SK-N-SH (cell line): Measurements from ENCODE around the gene BABAM2. TPM values are rescaled to one million over a fixed set of nuclear protein-coding genes. Genes with fewer than 3 reads are reported as not detected.

Experiments
- CTCF ChIA-PET: fragments of 300-600, 350-600 bp; formaldehyde crosslinking; extraction: SDS; loops from one replicate; lab custom pipeline; 2021; lab: Yijun Ruan, JAX
- POLR2A ChIA-PET: fragments of 350-600 bp; sonication (Branson Sonifier 250); formaldehyde crosslinking; extraction: SDS; loops from one replicate; lab custom pipeline; 2020; ENCODE audit warnings: antibody characterized with exemption, inconsistent platforms; lab: Yijun Ruan, JAX
- DNase-seq: peaks from one replicate; pipeline ENCODE4 v3.0.0; 2012
- H2AFZ ChIP-seq: fragments of 200-600 bp; sonication (generic); 2 replicates; pipeline ENCODE4 v1.8.1; 2016; ENCODE audit warnings: antibody characterized with exemption, mild to moderate bottlenecking, low read depth
- H3F3A ChIP-seq: fragments of 200-600 bp; sonication (generic); replicated peaks from 2 replicates; pipeline ENCODE3; 2016; ENCODE audit warnings: antibody characterized with exemption, mild to moderate bottlenecking; ENCODE audit not compliant: insufficient read depth
- H3K27ac ChIP-seq, 2 experiments: fragments of 200-500 bp in 1 of 2; fragments of 200-600 bp in 1 of 2; sonication (Bioruptor generic) in 1 of 2; sonication (generic), shearing (Covaris generic) in 1 of 2; 2 replicates each; pipeline versions ENCODE4 v1.5.1 to v1.6.1; 2014 to 2016; ENCODE audit warnings: low read depth in 2 of 2, inconsistent platforms in 1 of 2, low read length in 1 of 2, mild to moderate bottlenecking in 1 of 2, mixed read lengths in 1 of 2
- H3K27me3 ChIP-seq: fragments of 200-600 bp; sonication (generic), shearing (Covaris generic); 2 replicates; pipeline ENCODE4 v1.6.1; 2016; ENCODE audit warnings: mixed run types; ENCODE audit not compliant: insufficient read depth
- H3K36me3 ChIP-seq, 2 experiments: fragments of 200-500 bp in 1 of 2; fragments of 200-600 bp in 1 of 2; sonication (Bioruptor generic) in 1 of 2; sonication (generic) in 1 of 2; replicated peaks in 1 of 2; 2 replicates each; pipeline versions ENCODE3 to v1.5.1; 2014 to 2016; ENCODE audit warnings: low read length in 1 of 2, mild to moderate bottlenecking in 1 of 2; ENCODE audit not compliant: insufficient read depth in 2 of 2, control insufficient read depth in 1 of 2
- H3K4me1 ChIP-seq, 2 experiments: fragments of 200-500 bp in 1 of 2; fragments of 200-600 bp in 1 of 2; sonication (Bioruptor generic) in 1 of 2; sonication (generic), shearing (Covaris generic) in 1 of 2; 2 replicates each; pipeline versions ENCODE4 v1.5.1 to v1.6.1; 2014 to 2016; ENCODE audit warnings: low read depth in 1 of 2, low read length in 1 of 2, mixed run types in 1 of 2; ENCODE audit not compliant: insufficient read depth in 2 of 2, control insufficient read depth in 1 of 2
- H3K4me2 ChIP-seq: fragments of 200-600 bp; sonication (generic), shearing (Covaris generic); 2 replicates; pipeline ENCODE4 v1.6.1; 2017; ENCODE audit warnings: mixed run types
- H3K4me3 ChIP-seq, 2 experiments: fragments of 200-500 bp in 1 of 2; fragments of 200-600 bp in 1 of 2; sonication (Bioruptor generic) in 1 of 2; sonication (generic), shearing (Covaris generic) in 1 of 2; 2 replicates each; pipeline versions ENCODE4 v1.5.1 to v1.8.1; 2014 to 2016; ENCODE audit warnings: low read depth in 2 of 2, inconsistent platforms in 1 of 2, low read length in 1 of 2, mild to moderate bottlenecking in 1 of 2, mixed read lengths in 1 of 2, moderate library complexity in 1 of 2
- H3K79me2 ChIP-seq: fragments of 200-600 bp; sonication (generic); 2 replicates; pipeline ENCODE4 v1.8.1; 2017; ENCODE audit warnings: mild to moderate bottlenecking; ENCODE audit not compliant: insufficient read depth
- H3K9ac ChIP-seq: fragments of 200-600 bp; sonication (generic); 2 replicates; pipeline ENCODE4 v1.6.1; 2017; ENCODE audit warnings: mixed run types
- H3K9me2 ChIP-seq: fragments of 200-600 bp; sonication (generic); 2 replicates; pipeline ENCODE4 v1.6.1; 2017; ENCODE audit warnings: mixed run types
- H3K9me3 ChIP-seq: fragments of 200-600 bp; sonication (generic); 2 replicates; pipeline ENCODE4 v1.6.1; 2017; ENCODE audit warnings: mixed run types, mild to moderate bottlenecking, moderate library complexity
- H4K20me1 ChIP-seq: fragments of 200-600 bp; sonication (generic); 2 replicates; pipeline ENCODE4 v1.6.1; 2017; ENCODE audit warnings: mild to moderate bottlenecking, mixed run types; ENCODE audit not compliant: insufficient read depth
- CHD2 ChIP-seq: fragments of 150-350 bp; IDR thresholded peaks from 2 replicates; pipeline ENCODE4 v1.6.1; 2018; ENCODE audit warnings: low read length; ENCODE audit not compliant: partially characterized antibody
- EZH2phosphoT487 ChIP-seq: fragments of 200-600 bp; sonication (generic); IDR thresholded peaks from 2 replicates; pipeline ENCODE4 v1.6.1; 2017; ENCODE audit warnings: low read depth, mixed run types, mild to moderate bottlenecking, antibody characterized with exemption, moderate library complexity, borderline replicate concordance
- FOXM1 ChIP-seq: IDR thresholded peaks from 2 replicates; pipeline ENCODE4 v1.4.0; 2012; ENCODE audit warnings: low read depth, mild to moderate bottlenecking
- GABPA ChIP-seq: IDR thresholded peaks from 2 replicates; pipeline ENCODE4 v1.4.0; 2012; ENCODE audit warnings: low read depth, mild to moderate bottlenecking
- GATA2 ChIP-seq: sonication (generic); formaldehyde crosslinking; IDR thresholded peaks from 2 replicates; pipeline ENCODE4 v1.5.0; 2020; ENCODE audit warnings: mild to moderate bottlenecking, missing genetic modification reagents
- IRF3 ChIP-seq: fragments of 150-350 bp; IDR thresholded peaks from 2 replicates; pipeline ENCODE4 v1.6.1; 2016; ENCODE audit warnings: mild to moderate bottlenecking, low read depth, low read length
- JUND ChIP-seq: IDR thresholded peaks from 2 replicates; pipeline ENCODE4 v1.4.0; 2012
- NFIC ChIP-seq: IDR thresholded peaks from 2 replicates; pipeline ENCODE4 v1.4.0; 2012; ENCODE audit warnings: borderline replicate concordance
- NRF1 ChIP-seq: IDR thresholded peaks from 2 replicates; pipeline ENCODE4 v1.6.1; 2012; ENCODE audit warnings: low read depth, mild to moderate bottlenecking, low read length
- POLR2AphosphoS5 ChIP-seq: IDR thresholded peaks from 2 replicates; pipeline ENCODE4 v1.6.1; 2012; ENCODE audit warnings: low read depth, low read length
- RAD21 ChIP-seq: IDR thresholded peaks from 2 replicates; pipeline ENCODE4 v1.6.1; 2012; ENCODE audit warnings: mild to moderate bottlenecking, low read length
- RCOR1 ChIP-seq: fragments of 150-350 bp; IDR thresholded peaks from 2 replicates; pipeline ENCODE4 v1.6.1; 2017; ENCODE audit warnings: antibody characterized with exemption, low read length
- REST ChIP-seq: IDR thresholded peaks from 2 replicates; pipeline ENCODE4 v1.6.1; 2012; ENCODE audit warnings: mild to moderate bottlenecking, low read depth, low read length, moderate library complexity
- RFX5 ChIP-seq: IDR thresholded peaks from 2 replicates; pipeline ENCODE4 v1.6.1; 2012; ENCODE audit warnings: mild to moderate bottlenecking, improper control_type of control experiment, low read length
- SIN3A ChIP-seq: IDR thresholded peaks from 2 replicates; pipeline ENCODE4 v1.6.1; 2012; ENCODE audit warnings: low read depth, mild to moderate bottlenecking, low read length, moderate library complexity, borderline replicate concordance
- SMC3 ChIP-seq: IDR thresholded peaks from 2 replicates; pipeline ENCODE4 v1.6.1; 2012; ENCODE audit warnings: low read depth, low read length, improper control_type of control experiment
- TCF12 ChIP-seq: IDR thresholded peaks from 2 replicates; pipeline ENCODE4 v1.4.0; 2012
- TEAD4 ChIP-seq: IDR thresholded peaks from 2 replicates; pipeline ENCODE4 v1.4.0; 2012; ENCODE audit warnings: mild to moderate bottlenecking, borderline replicate concordance; ENCODE audit not compliant: insufficient read depth
- YY1 ChIP-seq: IDR thresholded peaks from 2 replicates; pipeline ENCODE4 v1.4.0; 2012; ENCODE audit warnings: low read depth, mild to moderate bottlenecking
- ZBTB33 ChIP-seq: IDR thresholded peaks from 2 replicates; pipeline ENCODE4 v1.4.0; 2012; ENCODE audit warnings: low read depth, borderline replicate concordance
- WGBS: methylation state at CpG from one replicate; pipeline ENCODE4 v1.1.6; 2017; ENCODE audit warnings: low lambda C conversion rate; 5-methylcytosine and 5-hydroxymethylcytosine counted together
- polyA plus RNA-seq, 3 experiments: library from polyadenylated mRNA; depleted of rRNA; stranded (reverse); fragments of >200 nt; gene quantifications; 2 replicates each; pipeline ENCODE4 v1.2.3, GENCODE V29; 2012
- TF ChIP-seq, protein P1 (sequence below): IDR thresholded peaks from 2 replicates; pipeline ENCODE4 v1.4.0; 2012; ENCODE audit warnings: low read depth

The BABAM2 gene
- polyA plus RNA-seq, 1 of the 3 experiments (the other 2 are of a cell fraction), result 34.0 TPM

GRCh38 chr2:28142386-28142785, 251.9 kb downstream of the BABAM2 start (continued):
- no peak for TF ChIP-seq TCF12
- TF ChIP-seq YY1, result no peak
- no peak for TF ChIP-seq GATA2 (CRISPR knock-in tag)
- TF ChIP-seq POLR2AphosphoS5, result no peak
- no peak for TF ChIP-seq TEAD4

DNA sequence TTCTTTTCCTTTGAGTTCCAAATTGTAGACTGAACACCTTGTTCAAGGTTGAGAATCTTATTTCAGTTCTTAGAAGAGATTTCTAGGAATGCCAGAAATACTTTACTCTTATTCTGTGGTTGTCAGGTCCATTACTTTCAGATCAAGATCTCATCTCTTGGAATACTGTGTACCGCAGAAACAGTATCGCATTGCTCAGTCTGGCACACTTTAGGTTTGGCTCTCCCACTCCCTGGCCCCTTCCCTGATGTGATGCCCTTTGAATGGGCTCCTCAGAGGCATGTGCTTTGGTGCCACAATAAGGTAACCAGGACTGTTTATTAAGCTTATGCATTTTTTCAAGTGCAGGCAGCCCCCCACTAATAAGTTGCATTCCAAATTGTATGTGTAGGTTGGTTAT, 257.5 kb downstream of the BABAM2 start:
- POLR2A ChIA-PET, result no interaction called here
- Histone ChIP-seq H2AFZ (no peak overlapping the region), H3K4me2 (no peak overlapping the region), H3K27ac (no peak overlapping the region), H3K27me3 (no peaks in the 10 kb centered on the region), H4K20me1 (no peaks in the 10 kb centered on the region), H3F3A (no peaks in the 10 kb centered on the region), H3K9ac (no peak overlapping the region), H3K79me2 (no peaks in the 10 kb centered on the region), H3K4me1 (no peaks in the 10 kb centered on the region; a peak in 1 of 4 replicates), H3K9me3 (no peaks in the 10 kb centered on the region), H3K36me3 (no peaks in the 10 kb centered on the region), H3K9me2 (no peaks in the 10 kb centered on the region), H3K4me3 (no peak overlapping the region)
- TF ChIP-seq JUND, result no peak
- TF ChIP-seq RCOR1, result no peak
- TF ChIP-seq YY1, result no peak
- no peak for TF ChIP-seq TCF12
- no peak for TF ChIP-seq RFX5
- TF ChIP-seq NFIC, result no peak
- TF ChIP-seq, protein P1, sequence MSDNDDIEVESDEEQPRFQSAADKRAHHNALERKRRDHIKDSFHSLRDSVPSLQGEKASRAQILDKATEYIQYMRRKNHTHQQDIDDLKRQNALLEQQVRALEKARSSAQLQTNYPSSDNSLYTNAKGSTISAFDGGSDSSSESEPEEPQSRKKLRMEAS, result no peak
- TF ChIP-seq FOXM1, result no peak
- TF ChIP-seq NRF1, result no peak
- no peak for TF ChIP-seq SIN3A
- no peak for TF ChIP-seq SMC3
- TF ChIP-seq IRF3, result no peak
- TF ChIP-seq REST, result no peak
- TF ChIP-seq RAD21, result no peak
- no peak for TF ChIP-seq GABPA
- no peak for TF ChIP-seq ZBTB33
- no peak for TF ChIP-seq TEAD4
- no peak for TF ChIP-seq POLR2AphosphoS5
- no peak for TF ChIP-seq CHD2
- no peak for TF ChIP-seq EZH2phosphoT487
- CTCF ChIA-PET, result no interaction called here
- no peak for DNase-seq
- WGBS, result 98% methylated on average over 2 of the region's 2 CpGs
